H1 (cell line): ENCODE measurements around the gene AHSP. TPM values are rescaled to one million over a fixed set of nuclear protein-coding genes. Genes with fewer than 3 reads are reported as not detected.

Experiments used
- E2F6 ChIP-seq: IDR thresholded peaks from 2 replicates; pipeline ENCODE4 v1.6.1; 2012; ENCODE audit warnings: inconsistent platforms
- PHF8 ChIP-seq: fragments of 200-600 bp; sonication (generic); conservative IDR thresholded peaks from 2 replicates; pipeline ENCODE4 v1.7.1; 2012; ENCODE audit warnings: low read depth, mild to moderate bottlenecking, inconsistent platforms, low read length, moderate library complexity
- RNF2 ChIP-seq: fragments of 200-900, 300-1000 bp; sonication (generic); IDR thresholded peaks from 2 replicates; pipeline ENCODE4 v1.7.1; 2016; ENCODE audit warnings: borderline replicate concordance, low read depth, mild to moderate bottlenecking, antibody characterized with exemption, low read length; ENCODE audit not compliant: poor library complexity, severe bottlenecking; ENCODE audit errors: missing control alignments
- SIX5 ChIP-seq: IDR thresholded peaks from 2 replicates; pipeline ENCODE4 v1.6.1; 2011; ENCODE audit warnings: mild to moderate bottlenecking, low read depth, low read length
- TCF12 ChIP-seq: IDR thresholded peaks from 2 replicates; pipeline ENCODE4 v1.6.1; 2011; ENCODE audit warnings: low read depth, mild to moderate bottlenecking, low read length
- ZNF274 ChIP-seq: IDR thresholded peaks from 2 replicates; pipeline ENCODE4 v1.7.0; 2012; ENCODE audit warnings: low read length, borderline replicate concordance; ENCODE audit errors: extremely low read depth
- polyA plus RNA-seq, 7 experiments: library from polyadenylated mRNA; depleted of rRNA in 3 of 7; stranded (reverse) in 5 of 7; unstranded in 2 of 7; fragments of >200 nt in 5 of 7; fragments of 200-250 nt in 2 of 7; gene quantifications; 1 replicate in 5 of 7; 2 replicates in 1 of 7; 4 replicates in 1 of 7; pipeline versions ENCODE4 v1.2.1 to v1.2.3, GENCODE V29; 2011 to 2013; ENCODE audit warnings: missing spikeins in 2 of 7, mixed read lengths in 2 of 7
- total RNA-seq: library from RNA; stranded (reverse); fragmentation: NEBNext Ultra II Directional; extraction: Animal tissue kit (Norgen Biotek cat#: 25700); gene quantifications from 2 replicates; pipeline ENCODE4 v1.2.1, GENCODE V29; 2021

The AHSP gene
- total and polyA plus RNA-seq, 2 of the 8 experiments (the other 6 are each of a cell fraction or from before 2014, with no cell fraction given) = 0.91 to 15.3 TPM

- TF ChIP-seq TCF12 (no peak), E2F6 (no peak), SIX5 (no peak), ZNF274 (no peak), RNF2 (no peak), PHF8 (no peak)
Measured at GRCh38 chr16:31519759-31520431, 7.8 kb upstream of the AHSP start (continued).
